ENCODE data around the gene PPP6C. TPM values are rescaled to one million over a fixed set of nuclear protein-coding genes. Genes with fewer than 3 reads are reported as not detected.

PPP6C gene
- total RNA-seq, 1 experiment from 2014 or later: 53.3 TPM

DNA sequence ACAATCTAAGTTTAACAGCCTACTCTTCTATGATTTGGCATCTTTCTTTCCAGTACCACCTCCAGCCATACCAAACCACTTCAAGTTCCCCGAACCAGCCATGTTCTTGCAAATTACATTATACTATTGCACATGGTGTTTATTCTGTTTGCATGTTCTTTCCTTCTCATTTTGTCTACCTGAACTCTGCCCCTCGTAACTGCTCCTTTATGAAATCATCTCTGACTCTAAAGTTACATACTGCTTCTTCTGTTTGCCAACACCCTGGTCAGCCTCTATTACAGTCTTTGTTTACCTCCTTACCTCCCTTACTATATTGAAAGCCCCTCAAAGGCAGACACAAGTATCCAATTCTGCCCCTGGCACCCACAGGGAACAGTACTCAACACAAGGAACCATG, 6.0 kb downstream of the PPP6C start:
- Mint-ChIP-seq H3K4me3 (no peak overlapping the region), H3K9me3 (no peaks in the 10 kb centered on the region), H3K27me3 (ENCODE audit: low read depth) (no peaks in the 10 kb centered on the region), H3K36me3 (ENCODE audit: insufficient read depth in 1 of 3, low read depth in 3 of 3) (peaks cover 0 to 2% (median 2%) of the 10 kb centered on the region in 3 experiments; a peak in 3 of 7 replicates), H3K27ac (peak overlapping the region in 1 of 3 experiments; percentile 2; a peak in 3 of 7 replicates), H3K4me1 (peaks cover 10 to 17% of the 10 kb centered on the region in 2 experiments)
- no CpG with 5 or more reads among the region's 2 CpGs for WGBS (ENCODE audit: extremely low coverage, insufficient read length, low lambda C conversion rate)
- H4K91ac ChIP-seq (ENCODE audit: insufficient read length, low read depth, low read length): no peak overlapping the region
- H2AK5ac ChIP-seq (ENCODE audit: insufficient read length, low read length): no peak overlapping the region
- H3K27me3 ChIP-seq (ENCODE audit: insufficient read depth, low read length): no peaks in the 10 kb centered on the region
- H3K4me1 ChIP-seq (ENCODE audit: insufficient read depth, low read length): no peaks in the 10 kb centered on the region; the same call in 1 of the 2 replicates
- no peak overlapping the region for H2BK12ac ChIP-seq (ENCODE audit: insufficient read length, low read depth, low read length)
- no peak overlapping the region for H2AFZ ChIP-seq (ENCODE audit: low read length)
- peaks cover 37% of the 10 kb centered on the region; the same call in 1 of the 2 replicates for H3K79me2 ChIP-seq (ENCODE audit: insufficient read depth, low read length)
- no peaks in the 10 kb centered on the region for H3K9me3 ChIP-seq (ENCODE audit: control insufficient read depth, low read depth, low read length)
- no peak overlapping the region for H3K23ac ChIP-seq (ENCODE audit: insufficient read length, low read depth, low read length)
- H4K20me1 ChIP-seq (ENCODE audit: control insufficient read depth, insufficient read depth, insufficient read length): no peaks in the 10 kb centered on the region
- no peak overlapping the region for H2BK15ac ChIP-seq (ENCODE audit: low read depth, low read length)
- no peak overlapping the region for H3K4ac ChIP-seq (ENCODE audit: low read depth, low read length)
- no peak overlapping the region for H2BK5ac ChIP-seq (ENCODE audit: insufficient read length, low read length)
- H3K18ac ChIP-seq (ENCODE audit: insufficient read length, low read depth, low read length): no peak overlapping the region
- H3K14ac ChIP-seq (ENCODE audit: insufficient read depth, low read length): no peak overlapping the region
- H3K79me1 ChIP-seq (ENCODE audit: insufficient read depth, low read depth, low read length, poor library complexity, severe bottlenecking): peaks cover 11% of the 10 kb centered on the region
- H4K8ac ChIP-seq (replicated peaks; ENCODE audit: insufficient read length, low read depth, low read length): no peak overlapping the region
- H4K5ac ChIP-seq (ENCODE audit: insufficient read length, low read depth, low read length): no peak overlapping the region
- H3T11ph ChIP-seq (ENCODE audit: low read length): no peak overlapping the region
- TF ChIP-seq, protein P1, sequence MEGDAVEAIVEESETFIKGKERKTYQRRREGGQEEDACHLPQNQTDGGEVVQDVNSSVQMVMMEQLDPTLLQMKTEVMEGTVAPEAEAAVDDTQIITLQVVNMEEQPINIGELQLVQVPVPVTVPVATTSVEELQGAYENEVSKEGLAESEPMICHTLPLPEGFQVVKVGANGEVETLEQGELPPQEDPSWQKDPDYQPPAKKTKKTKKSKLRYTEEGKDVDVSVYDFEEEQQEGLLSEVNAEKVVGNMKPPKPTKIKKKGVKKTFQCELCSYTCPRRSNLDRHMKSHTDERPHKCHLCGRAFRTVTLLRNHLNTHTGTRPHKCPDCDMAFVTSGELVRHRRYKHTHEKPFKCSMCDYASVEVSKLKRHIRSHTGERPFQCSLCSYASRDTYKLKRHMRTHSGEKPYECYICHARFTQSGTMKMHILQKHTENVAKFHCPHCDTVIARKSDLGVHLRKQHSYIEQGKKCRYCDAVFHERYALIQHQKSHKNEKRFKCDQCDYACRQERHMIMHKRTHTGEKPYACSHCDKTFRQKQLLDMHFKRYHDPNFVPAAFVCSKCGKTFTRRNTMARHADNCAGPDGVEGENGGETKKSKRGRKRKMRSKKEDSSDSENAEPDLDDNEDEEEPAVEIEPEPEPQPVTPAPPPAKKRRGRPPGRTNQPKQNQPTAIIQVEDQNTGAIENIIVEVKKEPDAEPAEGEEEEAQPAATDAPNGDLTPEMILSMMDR (conservative IDR thresholded peaks at IDR 0.05): no peak
- H2BK20ac ChIP-seq (ENCODE audit: low read depth, low read length, poor library complexity, severe bottlenecking): no peak overlapping the region
- no peak for DNase-seq
- H3K9ac ChIP-seq (ENCODE audit: extremely low read depth, insufficient read length, low read length): no peak overlapping the region
- no peak overlapping the region for H3K27ac ChIP-seq (ENCODE audit: insufficient read length, low read depth, low read length)
- H2BK120ac ChIP-seq (ENCODE audit: low read depth, low read length, poor library complexity, severe bottlenecking): no peak overlapping the region
- no peak overlapping the region for H3K4me2 ChIP-seq (ENCODE audit: insufficient read depth, insufficient read length, low read length)
- H3K23me2 ChIP-seq (ENCODE audit: insufficient read length, low read depth, low read length, poor library complexity, severe bottlenecking): no peaks in the 10 kb centered on the region
- no peak overlapping the region for H3K56ac ChIP-seq (ENCODE audit: insufficient read length, low read depth, low read length)

Data from H9 (cell line).